ENCODE results near the gene ENDOD1.

- TF ChIP-seq CTCF (IDR thresholded peaks at IDR 0.05) (no peak), POLR2A (IDR thresholded peaks at IDR 0.05) (no peak)
Observed at GRCh38 chr11:95086151-95086550, 3.5 kb upstream of the ENDOD1 start.

Measured in right lobe of liver (tissue), 4 donors.